HG03095 (cell line): Measurements from ENCODE around the gene PODXL.
"Not testable (repeated sequence)": the region's sequence is repeated elsewhere in the genome, so short reads cannot be mapped to it uniquely, and the experiment has no call there.

ENCODE experiments used
- ATAC-seq: cut with Tn5 transposase; IDR thresholded peaks from one replicate; pipeline ENCODE4 v1.9.1; 2021; ENCODE audit warnings: moderate library complexity; ENCODE audit not compliant: unreplicated experiment

The PODXL gene

GRCh38 chr7:131538813-131539179 is 17.6 kb downstream of the PODXL start:
- ATAC-seq, result no peak

- no peak for ATAC-seq
Measured at GRCh38 chr7:131538071-131538812, 18.2 kb downstream of the PODXL start.

GRCh38 chr7:131537571-131537978 is 18.9 kb downstream of the PODXL start:
- ATAC-seq, result no peak

- ATAC-seq, result no peak
Measured at GRCh38 chr7:131536361-131536849, 20.0 kb downstream of the PODXL start.

GRCh38 chr7:131533566-131534561 is 22.6 kb downstream of the PODXL start:
- ATAC-seq, result no peak

GRCh38 chr7:131533151-131533559 is 23.3 kb downstream of the PODXL start:
- no peak for ATAC-seq

- ATAC-seq, result no peak
Measured at GRCh38 chr7:131532570-131533091, 23.8 kb downstream of the PODXL start.

- ATAC-seq, result no peak
Measured at GRCh38 chr7:131530137-131530536, 26.3 kb downstream of the PODXL start.

GRCh38 chr7:131529617-131530016 is 26.8 kb downstream of the PODXL start:
- ATAC-seq, result no peak

GRCh38 chr7:131529179-131529578 is 27.2 kb downstream of the PODXL start:
- no peak for ATAC-seq

GRCh38 chr7:131527456-131527855 is 29.0 kb downstream of the PODXL start:
- no peak for ATAC-seq

GRCh38 chr7:131525820-131526219 is 30.6 kb downstream of the PODXL start:
- no peak for ATAC-seq

GRCh38 chr7:131524703-131525102 is 31.7 kb downstream of the PODXL start:
- ATAC-seq, result no peak

- ATAC-seq, result no peak
Measured at GRCh38 chr7:131524115-131524514, 32.3 kb downstream of the PODXL start.

GRCh38 chr7:131522325-131522930 is 34.0 kb downstream of the PODXL start:
- ATAC-seq, result no peak

GRCh38 chr7:131521651-131522163 is 34.7 kb downstream of the PODXL start:
- ATAC-seq, result no peak

- ATAC-seq, result no peak
Measured at GRCh38 chr7:131518626-131519025, 37.8 kb downstream of the PODXL start.

- ATAC-seq, result no peak
Measured at GRCh38 chr7:131517218-131517923, 39.1 kb downstream of the PODXL start.

GRCh38 chr7:131515471-131515870 is 41.0 kb downstream of the PODXL start:
- ATAC-seq, result not testable (repeated sequence)
